Measurements from ENCODE around the gene CEBPG. TPM values are rescaled to one million over a fixed set of nuclear protein-coding genes. Genes with fewer than 3 reads are reported as not detected.
A peak's percentile ranks its signal among the peaks of the same experiment; 100 is the strongest.

Gene CEBPG
- total and polyA plus RNA-seq, 8 donors: 17.8 to 26.4 (median 19.3) TPM

DNA sequence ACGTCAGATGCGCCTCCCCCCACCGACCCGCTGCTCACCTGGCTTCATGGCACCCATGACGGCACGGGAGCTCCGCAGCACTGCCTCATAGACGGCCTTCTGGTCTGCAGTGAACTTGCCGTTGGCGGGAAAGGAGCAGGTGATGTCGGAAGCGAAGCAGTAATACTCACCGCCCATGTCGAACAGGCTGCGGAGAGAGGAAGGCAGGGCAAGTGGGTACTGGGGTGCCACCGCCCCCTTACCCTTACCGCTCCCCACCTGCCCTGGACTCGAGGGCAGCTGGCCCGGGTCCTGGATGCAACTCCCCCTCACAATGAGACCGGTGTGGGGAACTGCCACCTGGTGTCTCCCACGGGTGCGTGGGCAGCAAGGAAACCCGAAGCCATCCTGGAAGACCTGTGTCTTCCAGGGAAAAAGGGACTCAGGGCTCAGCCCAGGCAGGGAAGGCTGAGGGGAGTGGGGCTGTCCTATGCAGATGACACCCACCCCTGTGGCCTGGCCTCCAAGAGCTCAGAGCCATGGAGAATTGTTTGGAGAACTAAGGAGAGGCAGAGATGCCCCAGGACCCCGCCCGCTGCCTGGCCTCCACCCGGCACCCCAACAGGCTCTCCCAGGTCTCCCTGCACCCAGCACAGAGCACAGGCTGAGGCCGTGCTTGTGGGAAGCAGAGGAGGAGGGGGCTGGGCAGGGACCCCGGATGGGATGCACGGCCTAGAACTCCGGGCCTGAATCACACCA, 28.3 kb downstream of the CEBPG start:
- no peak overlapping the region for H3K4me3 ChIP-seq
- TF ChIP-seq, protein P1, sequence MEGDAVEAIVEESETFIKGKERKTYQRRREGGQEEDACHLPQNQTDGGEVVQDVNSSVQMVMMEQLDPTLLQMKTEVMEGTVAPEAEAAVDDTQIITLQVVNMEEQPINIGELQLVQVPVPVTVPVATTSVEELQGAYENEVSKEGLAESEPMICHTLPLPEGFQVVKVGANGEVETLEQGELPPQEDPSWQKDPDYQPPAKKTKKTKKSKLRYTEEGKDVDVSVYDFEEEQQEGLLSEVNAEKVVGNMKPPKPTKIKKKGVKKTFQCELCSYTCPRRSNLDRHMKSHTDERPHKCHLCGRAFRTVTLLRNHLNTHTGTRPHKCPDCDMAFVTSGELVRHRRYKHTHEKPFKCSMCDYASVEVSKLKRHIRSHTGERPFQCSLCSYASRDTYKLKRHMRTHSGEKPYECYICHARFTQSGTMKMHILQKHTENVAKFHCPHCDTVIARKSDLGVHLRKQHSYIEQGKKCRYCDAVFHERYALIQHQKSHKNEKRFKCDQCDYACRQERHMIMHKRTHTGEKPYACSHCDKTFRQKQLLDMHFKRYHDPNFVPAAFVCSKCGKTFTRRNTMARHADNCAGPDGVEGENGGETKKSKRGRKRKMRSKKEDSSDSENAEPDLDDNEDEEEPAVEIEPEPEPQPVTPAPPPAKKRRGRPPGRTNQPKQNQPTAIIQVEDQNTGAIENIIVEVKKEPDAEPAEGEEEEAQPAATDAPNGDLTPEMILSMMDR (IDR thresholded peaks at IDR 0.05): no peak
- no peak for ATAC-seq
- H3K27ac ChIP-seq: no peak overlapping the region
- H3K9me3 ChIP-seq: no peaks in the 10 kb centered on the region
- peaks cover 0 to 15% of the 10 kb centered on the region in 2 donors for H3K4me1 ChIP-seq
- peak in 2 of 4 donors; percentile 30 to 65 for DNase-seq
- no peaks in the 10 kb centered on the region for H3K36me3 ChIP-seq
- H3K27me3 ChIP-seq: no peaks in the 10 kb centered on the region
- intact Hi-C loops (cut with DNase I): no loop called here

DNA sequence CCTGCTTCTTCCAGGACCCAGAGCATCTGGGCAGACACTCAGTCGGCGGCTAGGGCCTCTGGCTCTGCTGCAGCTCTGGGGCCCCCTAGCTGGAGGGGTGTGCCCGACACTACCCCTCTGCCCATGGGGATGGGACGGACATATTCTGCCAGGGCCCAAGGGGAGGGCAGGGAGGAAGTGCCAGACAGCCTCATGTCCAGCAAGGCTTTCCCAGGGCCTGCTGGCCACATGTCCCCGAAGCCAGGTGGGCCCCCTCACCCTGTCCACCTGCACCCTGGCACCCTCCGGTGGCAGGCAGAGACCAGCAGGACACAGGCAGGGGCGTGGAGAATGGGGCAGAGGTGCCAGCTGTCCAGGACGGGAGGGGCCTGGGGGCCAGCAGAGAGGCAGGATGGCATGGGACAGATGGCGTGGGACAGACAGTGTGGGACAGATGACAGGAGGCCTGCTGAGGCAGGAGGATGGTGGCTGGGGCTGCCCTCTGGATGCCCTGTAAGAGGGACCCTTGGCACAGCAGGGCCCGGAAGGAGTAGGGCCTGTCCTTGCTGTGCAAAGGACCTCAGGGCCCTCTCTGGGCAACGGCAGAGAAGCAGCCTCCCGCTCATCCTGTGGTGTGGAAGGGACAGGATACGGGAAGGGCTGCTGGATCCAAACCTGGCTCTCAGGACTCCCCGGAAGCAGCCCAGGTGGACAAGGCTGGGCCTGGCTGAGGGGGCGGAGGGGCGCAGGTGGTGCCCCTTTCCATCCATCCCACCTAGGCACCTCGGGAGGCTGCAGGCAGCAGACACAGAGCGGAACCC, 29.1 kb downstream of the CEBPG start:
- intact Hi-C loops (cut with DNase I): no loop called here
- Histone ChIP-seq H3K27me3 (no peaks in the 10 kb centered on the region), H3K27ac (peak overlapping the region in 1 of 2 donors; percentile 48), H3K36me3 (no peaks in the 10 kb centered on the region), H3K4me1 (peaks cover 0 to 13% of the 10 kb centered on the region in 2 donors), H3K4me3 (no peak overlapping the region), H3K9me3 (no peaks in the 10 kb centered on the region)
- TF ChIP-seq, protein P1 (IDR thresholded peaks at IDR 0.05): no peak
- DNase-seq (peak in 2 of 4 donors; percentile 28 to 74), ATAC-seq (no peak)

DNA sequence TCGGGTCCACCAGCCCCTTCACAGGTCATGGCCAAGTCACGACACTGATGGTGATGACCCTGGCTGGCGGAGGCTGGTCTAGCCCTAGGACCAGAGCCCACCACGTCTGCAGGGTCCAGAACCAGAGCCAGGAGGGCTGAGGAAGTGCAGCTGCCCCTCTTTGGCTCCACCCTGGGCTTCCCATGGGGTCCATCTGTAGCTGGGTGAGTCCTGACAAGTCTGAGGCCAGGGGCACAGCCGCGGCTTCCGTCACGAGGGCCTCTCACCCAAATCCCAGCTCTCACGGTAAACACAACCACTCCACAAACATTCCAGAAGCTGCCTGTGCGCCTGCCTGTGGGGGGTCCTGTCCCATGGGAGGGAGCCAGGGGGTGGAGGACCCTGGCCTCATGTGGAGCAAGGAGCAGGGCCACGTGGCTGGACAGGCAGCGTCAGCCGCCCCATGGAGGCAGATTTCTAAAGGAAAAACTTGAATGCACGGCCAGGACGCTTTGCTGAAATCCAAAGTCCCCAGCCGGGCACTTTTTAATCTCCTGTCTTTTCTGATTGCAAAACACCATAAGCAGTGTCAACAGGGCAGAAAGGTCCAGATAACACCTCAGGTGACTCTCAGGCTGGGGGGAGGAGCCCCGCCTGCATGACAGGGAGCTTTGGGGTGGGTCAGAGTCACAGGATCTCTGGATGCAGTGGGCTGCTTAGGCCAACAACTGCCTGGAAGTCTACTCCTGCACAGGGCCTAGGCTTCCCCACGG, 29.9 kb downstream of the CEBPG start:
- Histone ChIP-seq H3K27ac (peak overlapping the region; percentile 7 to 48), H3K4me1 (peaks cover 0 to 13% of the 10 kb centered on the region in 2 donors), H3K4me3 (no peak overlapping the region), H3K9me3 (no peaks in the 10 kb centered on the region), H3K27me3 (no peaks in the 10 kb centered on the region), H3K36me3 (no peaks in the 10 kb centered on the region)
- DNase-seq (peak in 3 of 4 donors; percentile 59 to 71 (median 62)), ATAC-seq (peak; percentile 69)
- intact Hi-C loops (cut with DNase I): no loop called here
- TF ChIP-seq, protein P1 (IDR thresholded peaks at IDR 0.05): no peak

DNA sequence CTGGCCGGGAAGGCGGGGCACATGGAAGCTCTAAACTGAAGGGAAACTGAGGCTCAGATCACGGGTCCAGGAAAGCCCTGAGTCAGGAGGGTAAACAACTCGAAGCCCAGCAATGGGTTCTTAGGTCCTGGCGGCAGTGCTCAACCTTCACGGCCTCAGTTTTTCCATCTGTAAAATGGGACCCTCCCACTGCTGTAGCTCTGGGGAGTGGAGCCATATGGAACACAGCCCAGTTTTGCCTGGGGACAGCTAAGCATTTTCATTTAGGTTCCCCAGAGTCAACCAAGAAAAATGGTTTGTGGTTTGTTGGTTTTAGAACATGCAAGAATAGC, 30.4 kb downstream of the CEBPG start:
- peak overlapping the region; percentile 7 to 48 for H3K27ac ChIP-seq
- DNase-seq (no peak), ATAC-seq (no peak)
- TF ChIP-seq, protein P1 (IDR thresholded peaks at IDR 0.05): no peak
- no peaks in the 10 kb centered on the region for H3K9me3 ChIP-seq
- H3K4me1 ChIP-seq: peaks cover 0 to 13% of the 10 kb centered on the region in 2 donors
- H3K27me3 ChIP-seq: no peaks in the 10 kb centered on the region
- H3K36me3 ChIP-seq: no peaks in the 10 kb centered on the region
- no peak overlapping the region for H3K4me3 ChIP-seq
- intact Hi-C loops (cut with DNase I): no loop called here

Measured in left lung (tissue), 10 donors.